A549 (cell line): Measurements from ENCODE around the gene HP1BP3. TPM values are rescaled to one million over a fixed set of nuclear protein-coding genes. Genes with fewer than 3 reads are reported as not detected.
A peak's percentile ranks its signal among the peaks of the same experiment; 100 is the strongest.

Experiments used
- ATAC-seq, 2 experiments: fragments of 200-7000 bp in 1 of 2; fragments of >200 bp in 1 of 2; cut with Nextera tagmentation in 1 of 2; cut with Tn5 transposase in 1 of 2; 3 replicates each; pipeline versions ENCODE4 v1.8.0 to v1.9.1; 2018 to 2020; ENCODE audit warnings: mild to moderate bottlenecking in 1 of 2, moderate library complexity in 1 of 2
- CTCF ChIA-PET: fragments of 300-600 bp; sonication (Branson Sonifier 250); formaldehyde crosslinking; extraction: SDS; loops from one replicate; lab custom pipeline; 2021; ENCODE audit warnings: antibody characterized with exemption, inconsistent platforms; lab: Yijun Ruan, JAX
- POLR2A ChIA-PET: fragments of 350-600 bp; formaldehyde crosslinking; extraction: SDS; loops from one replicate; lab custom pipeline; 2021; ENCODE audit warnings: antibody characterized with exemption, inconsistent platforms; lab: Yijun Ruan, JAX
- DNase-seq, 2 experiments: peaks; one replicate each; pipeline versions ENCODE4 v3.0.0 to v3.0.0-alpha.2; 2011 to 2016; ENCODE audit warnings: low read depth in 1 of 2, low spot score in 1 of 2
- FAIRE-seq: peaks from 2 replicates; lab custom pipeline; 2011; peaks lifted over from hg19 to GRCh38; lab: Jason Lieb, UNC
- H3K27ac ChIP-seq, 2 experiments: fragments of >200 bp; sonication (Bioruptor Twin); formaldehyde crosslinking; 3 replicates each; pipeline ENCODE4 v1.5.1; 2016 to 2017
- H3K4me1 ChIP-seq: fragments of >200 bp; sonication (Bioruptor Twin); formaldehyde crosslinking; 3 replicates; pipeline ENCODE4 v1.6.1; 2016
- H3K4me2 ChIP-seq: fragments of >200 bp; sonication (Bioruptor Twin); formaldehyde crosslinking; 3 replicates; pipeline ENCODE4 v1.6.1; 2016
- H3K4me3 ChIP-seq: fragments of >200 bp; sonication (Bioruptor Twin); formaldehyde crosslinking; 3 replicates; pipeline ENCODE4 v1.5.1; 2016
- H3K9me3 ChIP-seq: fragments of >200 bp; sonication (Bioruptor Twin); formaldehyde crosslinking; 3 replicates; pipeline ENCODE4 v1.6.1; 2016
- CBX8 ChIP-seq: fragments of 200-600 bp; sonication (generic); IDR thresholded peaks from 2 replicates; pipeline ENCODE4 v1.6.1; 2016
- E2F6 ChIP-seq: IDR thresholded peaks from 2 replicates; pipeline ENCODE4 v1.6.1; 2012; ENCODE audit warnings: low read depth, borderline replicate concordance
- EHF ChIP-seq: fragments of 250-450 bp; sonication (Bioruptor Pico); IDR thresholded peaks from 2 replicates; pipeline ENCODE4 v1.5.0; 2020; ENCODE audit warnings: mild to moderate bottlenecking
- EP300 ChIP-seq, 2 experiments: fragments of >200 bp; sonication (Bioruptor Twin); formaldehyde crosslinking; IDR thresholded peaks; 2 replicates in 1 of 2; 3 replicates in 1 of 2; pipeline ENCODE4 v1.6.1; 2016 to 2017
- FOSL2 ChIP-seq, 2 experiments: fragments of 450-650 bp in 1 of 2; fragments of >200 bp in 1 of 2; sonication (Bioruptor Twin) in 1 of 2; formaldehyde crosslinking; IDR thresholded peaks; 2 replicates each; pipeline versions ENCODE4 v1.5.0 to v1.6.1; 2016 to 2020; ENCODE audit warnings: mild to moderate bottlenecking in 1 of 2, moderate library complexity in 1 of 2
- FOXS1 ChIP-seq: fragments of 250-450 bp; sonication (Bioruptor Pico); IDR thresholded peaks from 2 replicates; pipeline ENCODE4 v1.5.0; 2020; ENCODE audit warnings: mild to moderate bottlenecking, moderate library complexity
- HDAC2 ChIP-seq: fragments of 200-600 bp; sonication (generic); IDR thresholded peaks from 2 replicates; pipeline ENCODE4 v1.6.1; 2016
- HES2 ChIP-seq: fragments of >200 bp; sonication (Bioruptor Twin); formaldehyde crosslinking; IDR thresholded peaks from 2 replicates; pipeline ENCODE4 v1.6.1; 2016
- HEYL ChIP-seq: fragments of 250-450 bp; sonication (Bioruptor Pico); IDR thresholded peaks from 2 replicates; pipeline ENCODE4 v1.8.0; 2021; ENCODE audit warnings: mild to moderate bottlenecking, moderate library complexity
- HOXB13 ChIP-seq: fragments of 250-450 bp; sonication (Bioruptor Pico); IDR thresholded peaks from 2 replicates; pipeline ENCODE4 v1.5.0; 2020; ENCODE audit warnings: low read depth, mild to moderate bottlenecking, moderate library complexity
- JUN ChIP-seq, 2 experiments: fragments of >200 bp; sonication (Bioruptor Twin); formaldehyde crosslinking; IDR thresholded peaks; 2 replicates in 1 of 2; 3 replicates in 1 of 2; pipeline ENCODE4 v1.6.1; 2016 to 2017
- KDM1A ChIP-seq: fragments of 200-600 bp; sonication (generic); IDR thresholded peaks from 2 replicates; pipeline ENCODE4 v1.6.1; 2016; ENCODE audit warnings: low read depth, mild to moderate bottlenecking
- MYC ChIP-seq: IDR thresholded peaks from 2 replicates; pipeline ENCODE4 v1.6.1; 2012; ENCODE audit warnings: mild to moderate bottlenecking, inconsistent platforms, low read length, improper control_type of control experiment, borderline replicate concordance
- NR3C1 ChIP-seq: fragments of >200 bp; sonication (Bioruptor Twin); formaldehyde crosslinking; IDR thresholded peaks from 3 replicates; pipeline ENCODE4 v1.6.1; 2017
- PHF8 ChIP-seq: fragments of 200-600 bp; sonication (generic); IDR thresholded peaks from 2 replicates; pipeline ENCODE4 v1.6.1; 2016; ENCODE audit warnings: low read depth, mild to moderate bottlenecking, antibody characterized with exemption, moderate library complexity, borderline replicate concordance
- POLR2A ChIP-seq: IDR thresholded peaks from 2 replicates; pipeline ENCODE4 v1.6.1; 2012; ENCODE audit warnings: mild to moderate bottlenecking, low read length
- RAD21 ChIP-seq, 2 experiments: fragments of >200 bp in 1 of 2; sonication (Bioruptor Twin) in 1 of 2; formaldehyde crosslinking in 1 of 2; IDR thresholded peaks in 1 of 2; conservative IDR thresholded peaks in 1 of 2; 2 replicates in 1 of 2; 3 replicates in 1 of 2; pipeline ENCODE4 v1.6.1; 2012 to 2018; ENCODE audit warnings: inconsistent platforms in 1 of 2
- RARB ChIP-seq: fragments of 250-450 bp; sonication (Bioruptor Pico); IDR thresholded peaks from 2 replicates; pipeline ENCODE4 v1.8.0; 2021; ENCODE audit warnings: mild to moderate bottlenecking, moderate library complexity
- RNF2 ChIP-seq: fragments of 200-600 bp; sonication (generic); IDR thresholded peaks from 2 replicates; pipeline ENCODE4 v1.6.1; 2016; ENCODE audit warnings: low read depth, mild to moderate bottlenecking, antibody characterized with exemption, moderate library complexity, borderline replicate concordance
- SMC3 ChIP-seq: fragments of >200 bp; sonication (Bioruptor Twin); formaldehyde crosslinking; IDR thresholded peaks from 3 replicates; pipeline ENCODE4 v1.6.1; 2018; ENCODE audit warnings: inconsistent platforms
- SREBF2 ChIP-seq: fragments of 450-650 bp; IDR thresholded peaks from 2 replicates; pipeline ENCODE4 v1.6.1; 2014; ENCODE audit warnings: mild to moderate bottlenecking, moderate library complexity
- TFCP2L1 ChIP-seq: fragments of 250-450 bp; sonication (Bioruptor Pico); IDR thresholded peaks from 2 replicates; pipeline ENCODE4 v1.5.0; 2021; ENCODE audit warnings: mild to moderate bottlenecking
- ZC3H11A ChIP-seq: fragments of 450-650 bp; IDR thresholded peaks from 2 replicates; pipeline ENCODE4 v1.6.1; 2014; ENCODE audit warnings: antibody characterized with exemption, mild to moderate bottlenecking
- WGBS: methylation state at CpG from one replicate; pipeline ENCODE4 v1.1.6; 2017; ENCODE audit errors: missing lambda C conversion rate; 5-methylcytosine and 5-hydroxymethylcytosine counted together
- polyA plus RNA-seq, 4 experiments: library from polyadenylated mRNA; depleted of rRNA in 3 of 4; stranded (reverse); fragments of >200 nt; fragmentation: RNase III in 1 of 4; extraction: RNeasy Plus Mini Kit Qiagen cat#74134 plus additional on column Dnase treatment in 1 of 4; gene quantifications; 2 replicates in 3 of 4; 3 replicates in 1 of 4; pipeline ENCODE4 v1.2.3, GENCODE V29; 2011 to 2017
- TF ChIP-seq, protein P1 (sequence below): fragments of >200 bp; sonication (Bioruptor Twin); formaldehyde crosslinking; IDR thresholded peaks from 3 replicates; pipeline ENCODE4 v1.5.1; 2016
- TF ChIP-seq, protein P2 (sequence below): fragments of 250-450 bp; sonication (Bioruptor Pico); IDR thresholded peaks from 2 replicates; pipeline ENCODE4 v1.5.0; 2020; ENCODE audit warnings: low read depth, mild to moderate bottlenecking, moderate library complexity
- TF ChIP-seq, protein P3 (sequence below): fragments of 450-650 bp; IDR thresholded peaks from 2 replicates; pipeline ENCODE4 v1.6.1; 2014; ENCODE audit warnings: antibody characterized with exemption

HP1BP3 gene
- polyA plus RNA-seq, 2 of the 4 experiments (the other 2 are of a cell fraction): 159 to 214 TPM

DNA sequence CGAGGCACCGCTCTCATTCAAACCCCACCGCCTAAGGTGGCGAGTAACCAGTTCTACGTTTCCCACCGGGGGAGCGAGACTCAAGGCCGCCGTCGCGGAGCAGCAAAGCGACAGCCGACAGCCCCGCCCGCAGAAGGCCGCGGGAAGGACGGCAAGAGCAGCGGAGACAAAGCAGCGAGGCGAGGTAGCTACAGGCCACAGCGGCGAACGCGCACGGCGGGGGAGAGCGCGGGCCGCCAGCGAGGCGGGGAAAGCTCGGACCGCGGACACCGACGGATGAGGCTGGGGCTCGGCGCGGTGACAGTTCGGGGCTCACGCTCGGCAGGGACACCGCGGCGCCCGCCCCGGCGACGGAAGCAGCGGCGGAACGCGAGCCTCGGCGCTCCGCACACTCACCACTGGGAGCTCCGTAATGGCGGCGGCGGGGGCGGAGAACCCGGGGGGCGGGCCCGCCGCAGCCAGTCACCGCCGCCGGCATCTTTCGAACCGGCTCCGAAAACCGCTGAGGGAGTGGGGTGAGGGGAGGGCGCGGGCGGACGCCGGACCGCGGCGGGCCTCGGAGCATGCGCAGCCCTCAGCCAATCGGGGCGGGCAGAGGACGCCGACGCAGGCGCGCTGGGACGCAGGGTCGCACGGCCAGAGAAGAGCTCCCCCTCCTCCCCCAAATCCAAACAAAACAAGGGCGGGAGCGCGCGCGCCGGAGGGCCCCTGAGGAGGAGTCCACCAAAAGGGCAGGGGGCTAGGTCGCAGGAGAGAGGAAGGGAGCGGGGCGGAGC lies 666 bp downstream of the HP1BP3 start (continued):
- TF ChIP-seq, protein P1, sequence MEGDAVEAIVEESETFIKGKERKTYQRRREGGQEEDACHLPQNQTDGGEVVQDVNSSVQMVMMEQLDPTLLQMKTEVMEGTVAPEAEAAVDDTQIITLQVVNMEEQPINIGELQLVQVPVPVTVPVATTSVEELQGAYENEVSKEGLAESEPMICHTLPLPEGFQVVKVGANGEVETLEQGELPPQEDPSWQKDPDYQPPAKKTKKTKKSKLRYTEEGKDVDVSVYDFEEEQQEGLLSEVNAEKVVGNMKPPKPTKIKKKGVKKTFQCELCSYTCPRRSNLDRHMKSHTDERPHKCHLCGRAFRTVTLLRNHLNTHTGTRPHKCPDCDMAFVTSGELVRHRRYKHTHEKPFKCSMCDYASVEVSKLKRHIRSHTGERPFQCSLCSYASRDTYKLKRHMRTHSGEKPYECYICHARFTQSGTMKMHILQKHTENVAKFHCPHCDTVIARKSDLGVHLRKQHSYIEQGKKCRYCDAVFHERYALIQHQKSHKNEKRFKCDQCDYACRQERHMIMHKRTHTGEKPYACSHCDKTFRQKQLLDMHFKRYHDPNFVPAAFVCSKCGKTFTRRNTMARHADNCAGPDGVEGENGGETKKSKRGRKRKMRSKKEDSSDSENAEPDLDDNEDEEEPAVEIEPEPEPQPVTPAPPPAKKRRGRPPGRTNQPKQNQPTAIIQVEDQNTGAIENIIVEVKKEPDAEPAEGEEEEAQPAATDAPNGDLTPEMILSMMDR: no peak
- TF ChIP-seq, protein P2, sequence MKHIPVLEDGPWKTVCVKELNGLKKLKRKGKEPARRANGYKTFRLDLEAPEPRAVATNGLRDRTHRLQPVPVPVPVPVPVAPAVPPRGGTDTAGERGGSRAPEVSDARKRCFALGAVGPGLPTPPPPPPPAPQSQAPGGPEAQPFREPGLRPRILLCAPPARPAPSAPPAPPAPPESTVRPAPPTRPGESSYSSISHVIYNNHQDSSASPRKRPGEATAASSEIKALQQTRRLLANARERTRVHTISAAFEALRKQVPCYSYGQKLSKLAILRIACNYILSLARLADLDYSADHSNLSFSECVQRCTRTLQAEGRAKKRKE (CRISPR knock-in tag): no peak
- no peak for TF ChIP-seq HOXB13 (CRISPR knock-in tag)
- 0 out of 2 replicates have a peak, but pooled peaks have one; percentile 30 for TF ChIP-seq E2F6
- TF ChIP-seq HEYL (CRISPR knock-in tag): no peak
- TF ChIP-seq MYC: no peak
- no peak for TF ChIP-seq NR3C1
- TF ChIP-seq TFCP2L1: no peak
- TF ChIP-seq HES2: no peak
- TF ChIP-seq SREBF2: no peak
- TF ChIP-seq, protein P3, sequence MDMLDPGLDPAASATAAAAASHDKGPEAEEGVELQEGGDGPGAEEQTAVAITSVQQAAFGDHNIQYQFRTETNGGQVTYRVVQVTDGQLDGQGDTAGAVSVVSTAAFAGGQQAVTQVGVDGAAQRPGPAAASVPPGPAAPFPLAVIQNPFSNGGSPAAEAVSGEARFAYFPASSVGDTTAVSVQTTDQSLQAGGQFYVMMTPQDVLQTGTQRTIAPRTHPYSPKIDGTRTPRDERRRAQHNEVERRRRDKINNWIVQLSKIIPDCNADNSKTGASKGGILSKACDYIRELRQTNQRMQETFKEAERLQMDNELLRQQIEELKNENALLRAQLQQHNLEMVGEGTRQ: no peak
- peak; percentile 68 for TF ChIP-seq POLR2A
- TF ChIP-seq FOSL2 (IDR thresholded peaks at IDR 0.05): no peak
- TF ChIP-seq FOSL2 (CRISPR knock-in tag; IDR thresholded peaks at IDR 0.05): no peak
- peak in 1 of 2 experiments; percentile 15; a peak in 1 of 5 replicates for TF ChIP-seq JUN (IDR thresholded peaks at IDR 0.05)
- TF ChIP-seq RNF2: no peak
- TF ChIP-seq EP300 (IDR thresholded peaks at IDR 0.05): no peak
- no peak for TF ChIP-seq FOXS1

- H3K4me3 ChIP-seq: peak overlapping the region; percentile 74
- DNase-seq (no peak), FAIRE-seq (no peak), ATAC-seq (peak in 1 of 2 experiments; percentile 10; a peak in 4 of 6 replicates)
- peak overlapping the region; percentile 73 for H3K4me2 ChIP-seq
- H3K4me1 ChIP-seq: peaks cover 36% of the 10 kb centered on the region
- TF ChIP-seq PHF8 (no peak), E2F6 (no peak), NR3C1 (no peak)
- H3K27ac ChIP-seq: peak overlapping the region; percentile 91 to 100
- POLR2A ChIA-PET: interaction anchor here (0.8 to 2.1 kb wide), 14 partner anchors 8 to 393 kb away, joined by 3 to 11 read pairs (median 4); partner anchors contain the start of gene FAM43B
- CTCF ChIA-PET: interaction anchor here (0.8 to 3.9 kb wide), 2 partner anchors 12 to 90 kb away, joined by 3 to 18 read pairs; no protein-coding TSS in a partner anchor
- WGBS: 0% methylated on average over 16 of the region's 16 CpGs
- H3K9me3 ChIP-seq: no peaks in the 10 kb centered on the region
Observed at GRCh38 chr1:20785907-20786252, 1.2 kb downstream of the HP1BP3 start.

DNA sequence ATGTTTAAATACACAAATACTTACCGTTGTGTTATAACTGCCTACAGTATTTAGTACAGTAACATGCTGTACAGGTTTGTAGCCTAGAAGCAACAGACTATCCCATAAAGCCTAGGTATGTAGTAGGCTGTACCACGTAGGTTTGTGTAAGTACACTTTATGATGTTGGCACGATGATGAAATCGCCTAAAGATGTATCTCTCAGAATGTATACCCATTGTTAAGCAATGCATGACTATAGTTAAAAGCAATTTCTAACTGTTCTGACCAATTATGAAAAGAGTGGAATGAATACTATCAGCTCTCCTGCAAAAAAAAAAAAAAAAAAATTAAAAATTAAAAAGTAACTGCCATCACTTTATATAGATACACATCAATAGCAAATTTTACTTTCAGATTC lies 11.4 kb downstream of the HP1BP3 start:
- no peak for FAIRE-seq
- H3K9me3 ChIP-seq: no peaks in the 10 kb centered on the region
- H3K4me1 ChIP-seq: peaks cover 33% of the 10 kb centered on the region
- H3K4me3 ChIP-seq: no peak overlapping the region
- 87% methylated on average over 4 of the region's 4 CpGs for WGBS
- ATAC-seq: no peak
- ChIA-PET CTCF (interaction anchor here (1.2 kb wide), 1 partner anchor 74 kb away, joined by 3 read pairs; no protein-coding TSS in a partner anchor), POLR2A (no interaction called here)
- no peak for DNase-seq
- H3K4me2 ChIP-seq: no peak overlapping the region
- no peak overlapping the region for H3K27ac ChIP-seq
- TF ChIP-seq SMC3 (no peak), HEYL (CRISPR knock-in tag) (no peak), ZC3H11A (no peak), RARB (CRISPR knock-in tag) (no peak), KDM1A (no peak), HDAC2 (no peak), NR3C1 (no peak), FOSL2 (IDR thresholded peaks at IDR 0.05) (no peak), FOSL2 (CRISPR knock-in tag; IDR thresholded peaks at IDR 0.05) (no peak), RAD21 (conservative IDR thresholded peaks at IDR 0.05 in 1 of 2, IDR thresholded peaks at IDR 0.05 in 1 of 2) (no peak), EHF (CRISPR knock-in tag) (no peak), CBX8 (no peak), HES2 (no peak)
- TF ChIP-seq, protein P1: no peak
